OCI-LY1 (cell line): ENCODE results near the gene TROAP.

ENCODE experiments used
- CTCF ChIP-seq: fragments of 200-600 bp; sonication (generic), shearing (Covaris generic); IDR thresholded peaks from 2 replicates; pipeline ENCODE4 v1.5.1; 2017; ENCODE audit warnings: mild to moderate bottlenecking, antibody characterized with exemption, low read length, moderate library complexity, mixed read lengths
- EZH2 ChIP-seq: fragments of 200-600 bp; sonication (generic), shearing (Covaris generic); IDR thresholded peaks from 2 replicates; pipeline ENCODE4 v1.8.0; 2017; ENCODE audit warnings: borderline replicate concordance, mixed run types, mild to moderate bottlenecking, antibody characterized with exemption, low read length, moderate library complexity, mixed read lengths

- no peak for TF ChIP-seq CTCF
- no peak for TF ChIP-seq EZH2
These were observed 43.3 kb upstream of the TROAP start for GRCh38 chr12:49279706-49280159.
